ENCODE results near the gene RSU1. TPM values are rescaled to one million over a fixed set of nuclear protein-coding genes. Genes with fewer than 3 reads are reported as not detected.

Gene RSU1
- total RNA-seq, 2 donors from 2014 or later: 21.4 to 28.3 TPM

GRCh38 chr10:16741540-16741939 lies 75.7 kb downstream of the RSU1 start:
- 88 to 94% methylated on average over 2 of the region's 2 CpGs for WGBS, 2 donors
- H3K27me3 ChIP-seq: no peaks in the 10 kb centered on the region
- no peaks in the 10 kb centered on the region for H3K9me3 ChIP-seq
- ATAC-seq (no peak), DNase-seq (no peak)
- H3K36me3 ChIP-seq (replicated peaks in 1 of 2; ENCODE audit: insufficient read depth in 1 of 2, low read depth in 2 of 2): no peaks in the 10 kb centered on the region
- H3K4me1 ChIP-seq: no peaks in the 10 kb centered on the region
- intact Hi-C loops (cut with DNase I): no loop called here
- TF ChIP-seq POLR2A (IDR thresholded peaks at IDR 0.05) (no peak), CTCF (IDR thresholded peaks at IDR 0.05) (no peak)
- H3K27ac ChIP-seq: no peak overlapping the region
- H3K4me3 ChIP-seq: no peak overlapping the region

- WGBS, 2 donors: 97 to 98% methylated on average over 2 of the region's 2 CpGs
These were observed 79.8 kb downstream of the RSU1 start for GRCh38 chr10:16737420-16737819.

DNA sequence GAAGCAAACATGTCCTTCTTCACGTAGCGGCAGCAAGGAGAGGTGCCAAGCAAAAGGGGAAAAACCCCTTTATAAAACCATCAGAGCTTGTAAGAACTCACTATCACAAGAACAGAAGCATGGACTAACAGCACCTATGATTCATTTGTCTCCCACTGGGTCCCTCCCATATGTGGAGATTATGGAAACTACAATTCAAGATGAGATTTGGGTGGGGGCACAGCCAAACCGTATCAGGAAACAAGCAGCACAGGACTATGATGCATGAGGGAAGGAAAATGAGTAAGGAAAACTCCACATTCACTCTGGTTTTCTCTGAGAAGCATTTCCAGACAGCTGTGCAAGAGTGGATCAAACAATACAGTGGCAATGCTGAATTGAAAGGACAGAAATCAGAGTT lies 81.6 kb downstream of the RSU1 start:
- Histone ChIP-seq H3K27me3 (no peaks in the 10 kb centered on the region), H3K4me1 (no peaks in the 10 kb centered on the region), H3K36me3 (replicated peaks in 1 of 2; ENCODE audit: insufficient read depth in 1 of 2, low read depth in 2 of 2) (no peaks in the 10 kb centered on the region), H3K27ac (no peak overlapping the region), H3K4me3 (no peak overlapping the region), H3K9me3 (no peaks in the 10 kb centered on the region)
- intact Hi-C loops (cut with DNase I): no loop called here
- ATAC-seq: no peak
- WGBS, 2 donors: 94 to 99% methylated on average over 3 of the region's 3 CpGs
- TF ChIP-seq CTCF (IDR thresholded peaks at IDR 0.05) (no peak), POLR2A (IDR thresholded peaks at IDR 0.05) (no peak)
- DNase-seq: no peak

More at GRCh38 chr10:16737420-16737819, 79.8 kb downstream of the RSU1 start:
- no peaks in the 10 kb centered on the region for H3K36me3 ChIP-seq (replicated peaks in 1 of 2; ENCODE audit: insufficient read depth in 1 of 2, low read depth in 2 of 2)
- H3K4me3 ChIP-seq: no peak overlapping the region
- ATAC-seq (no peak), DNase-seq (no peak)
- intact Hi-C loops (cut with DNase I): no loop called here
- no peak for TF ChIP-seq CTCF (IDR thresholded peaks at IDR 0.05)
- TF ChIP-seq POLR2A (IDR thresholded peaks at IDR 0.05): no peak
- H3K9me3 ChIP-seq: no peaks in the 10 kb centered on the region
- no peak overlapping the region for H3K27ac ChIP-seq
- H3K4me1 ChIP-seq: no peaks in the 10 kb centered on the region
- no peaks in the 10 kb centered on the region for H3K27me3 ChIP-seq

GRCh38 chr10:16732376-16732775 lies 84.8 kb downstream of the RSU1 start:
- intact Hi-C loops (cut with DNase I): no loop called here
- no peaks in the 10 kb centered on the region for H3K27me3 ChIP-seq
- no peaks in the 10 kb centered on the region for H3K4me1 ChIP-seq
- no peak overlapping the region for H3K4me3 ChIP-seq
- no peaks in the 10 kb centered on the region for H3K36me3 ChIP-seq (replicated peaks in 1 of 2; ENCODE audit: insufficient read depth in 1 of 2, low read depth in 2 of 2)
- ATAC-seq: no peak
- no peak for DNase-seq
- no peak overlapping the region for H3K27ac ChIP-seq
- no peak for TF ChIP-seq POLR2A (IDR thresholded peaks at IDR 0.05)
- no peak for TF ChIP-seq CTCF (IDR thresholded peaks at IDR 0.05)
- no peaks in the 10 kb centered on the region for H3K9me3 ChIP-seq

DNA sequence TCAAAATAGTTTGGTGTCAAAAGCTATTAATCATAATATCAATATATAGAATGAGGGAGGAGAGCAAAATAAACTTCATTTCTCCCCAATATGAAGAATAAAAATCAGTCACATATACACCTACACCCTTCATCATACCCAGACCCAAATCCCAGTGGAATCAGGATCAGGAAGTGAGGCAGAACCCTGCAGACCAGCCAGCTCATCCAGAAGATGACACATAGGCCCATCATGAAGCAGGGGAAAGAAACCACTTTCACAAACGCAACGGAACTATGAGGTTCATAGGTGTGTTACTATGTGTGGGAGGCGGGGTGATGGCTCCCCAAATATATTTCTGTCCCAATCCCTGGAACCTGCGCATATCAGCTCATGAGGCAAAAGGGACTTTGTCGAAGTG lies 89.0 kb downstream of the RSU1 start:
- Histone ChIP-seq H3K4me1 (no peaks in the 10 kb centered on the region), H3K9me3 (no peaks in the 10 kb centered on the region), H3K27ac (no peak overlapping the region), H3K36me3 (replicated peaks in 1 of 2; ENCODE audit: insufficient read depth in 1 of 2, low read depth in 2 of 2) (no peaks in the 10 kb centered on the region), H3K4me3 (no peak overlapping the region), H3K27me3 (no peaks in the 10 kb centered on the region)
- DNase-seq (no peak), ATAC-seq (no peak)
- intact Hi-C loops (cut with DNase I): no loop called here
- 96 to 98% methylated on average over 5 of the region's 5 CpGs for WGBS, 2 donors
- TF ChIP-seq CTCF (IDR thresholded peaks at IDR 0.05) (no peak), POLR2A (IDR thresholded peaks at IDR 0.05) (no peak)
